Measurements from ENCODE around the gene G2E3.

GRCh38 chr14:30655658-30656057 is 96.7 kb downstream of the G2E3 start:
- TF ChIP-seq CTCF (IDR thresholded peaks at IDR 0.05; ENCODE audit: low read depth, low read length) (no peak), POLR2A (IDR thresholded peaks at IDR 0.05; ENCODE audit: extremely low read depth, insufficient read length) (no peak)
